PC-3 (cell line): ENCODE data around the gene FBXO42. TPM values are rescaled to one million over a fixed set of nuclear protein-coding genes. Genes with fewer than 3 reads are reported as not detected.

Experiments
- ATAC-seq: fragments of 200-7000 bp; cut with Tn5 transposase; 2 replicates; pipeline ENCODE4 v1.9.1; 2020; ENCODE audit warnings: mild to moderate bottlenecking, moderate library complexity
- BruUV-seq: library from RNA; stranded (reverse); fragments of 400-500 nt; replicated peaks from 2 replicates; lab custom pipeline; 2021; lab: Mats Ljungman, UMichigan
- CTCF ChIA-PET: fragments of 300-600 bp; sonication (Branson Sonifier 250); formaldehyde crosslinking; loops from one replicate; lab custom pipeline; 2022; ENCODE audit warnings: antibody characterized with exemption; lab: Charles Lee
- POLR2A ChIA-PET: fragments of 300-600 bp; sonication (Branson Sonifier 250); formaldehyde crosslinking; loops from one replicate; lab custom pipeline; 2022; ENCODE audit warnings: antibody characterized with exemption; ENCODE audit not compliant: unreplicated experiment; lab: Charles Lee
- DNase-seq: peaks from one replicate; pipeline ENCODE4 v3.0.0-alpha.2; 2015
- H2AFZ ChIP-seq: fragments of 300-600 bp; sonication (generic); 2 replicates; pipeline ENCODE4 v1.6.0; 2016; ENCODE audit warnings: antibody characterized with exemption, low read length
- H3F3A ChIP-seq: fragments of 300-600 bp; sonication (generic); one replicate; pipeline ENCODE4 v1.6.0; 2017; ENCODE audit warnings: antibody characterized with exemption, low read length, control low read depth, mild to moderate bottlenecking; ENCODE audit not compliant: unreplicated experiment
- H3K27ac ChIP-seq: fragments of 300-600 bp; sonication (generic); 2 replicates; pipeline ENCODE4 v1.5.1; 2016; ENCODE audit warnings: mild to moderate bottlenecking, low read length
- H3K27me3 ChIP-seq: fragments of 300-600 bp; sonication (generic); 2 replicates; pipeline ENCODE4 v1.6.1; 2016; ENCODE audit warnings: low read length, mixed read lengths
- H3K36me3 ChIP-seq: fragments of 300-600 bp; sonication (generic); 2 replicates; pipeline ENCODE4 v1.6.1; 2016; ENCODE audit warnings: low read depth, mixed run types, low read length, mixed read lengths
- H3K4me1 ChIP-seq: fragments of 300-600 bp; sonication (generic); 2 replicates; pipeline ENCODE4 v1.5.1; 2016; ENCODE audit warnings: low read length; ENCODE audit not compliant: insufficient read depth
- H3K4me2 ChIP-seq: fragments of 300-600 bp; sonication (generic); 2 replicates; pipeline ENCODE4 v1.6.0; 2016; ENCODE audit warnings: low read length
- H3K4me3 ChIP-seq: fragments of 300-600 bp; sonication (generic); 2 replicates; pipeline ENCODE4 v1.5.1; 2016; ENCODE audit warnings: mild to moderate bottlenecking, low read length, mixed read lengths
- H3K79me2 ChIP-seq: fragments of 300-600 bp; sonication (generic); 2 replicates; pipeline ENCODE4 v1.6.1; 2017; ENCODE audit warnings: low read length, mixed read lengths
- H3K9ac ChIP-seq: fragments of 300-600 bp; sonication (generic); 2 replicates; pipeline ENCODE4 v1.6.0; 2016; ENCODE audit warnings: mild to moderate bottlenecking, low read length
- H3K9me2 ChIP-seq: fragments of 300-600 bp; sonication (generic); replicated peaks from 2 replicates; pipeline ENCODE4 v1.6.1; 2016; ENCODE audit warnings: mixed run types, low read length, mixed read lengths
- H3K9me3 ChIP-seq: fragments of 300-600 bp; sonication (generic); 2 replicates; pipeline ENCODE4 v1.6.1; 2016; ENCODE audit warnings: low read length, mixed read lengths
- H4K20me1 ChIP-seq: fragments of 300-600 bp; sonication (generic); 2 replicates; pipeline ENCODE4 v1.6.1; 2016; ENCODE audit warnings: low read length, mixed read lengths
- EZH2 ChIP-seq: fragments of 300-600 bp; sonication (generic); IDR thresholded peaks from one replicate; pipeline ENCODE4 v1.6.1; 2017; ENCODE audit warnings: antibody characterized with exemption, mild to moderate bottlenecking, low read length; ENCODE audit not compliant: unreplicated experiment
- EZH2phosphoT487 ChIP-seq: fragments of 300-600 bp; sonication (generic); IDR thresholded peaks from 2 replicates; pipeline ENCODE4 v1.6.1; 2018; ENCODE audit warnings: mild to moderate bottlenecking, antibody characterized with exemption, low read length, borderline replicate concordance
- intact Hi-C: fragments of 100-400 bp; cut with micrococcal nuclease; formaldehyde crosslinking; loops from 2 replicates; pipeline ENCODE4 v1.9.0; 2023
- total RNA-seq: library from RNA; depleted of rRNA; stranded (reverse); fragments of >200 nt; gene quantifications from 2 replicates; pipeline ENCODE4 v1.2.3, GENCODE V29; 2014
- TF ChIP-seq, protein P1 (sequence below): fragments of 300-600 bp; sonication (generic); conservative IDR thresholded peaks from 2 replicates; pipeline ENCODE4 v1.5.1; 2017; ENCODE audit warnings: antibody characterized with exemption, low read depth, mild to moderate bottlenecking, low read length

Gene FBXO42
- total RNA-seq, 1 experiment from 2014 or later: 16.0 TPM

DNA sequence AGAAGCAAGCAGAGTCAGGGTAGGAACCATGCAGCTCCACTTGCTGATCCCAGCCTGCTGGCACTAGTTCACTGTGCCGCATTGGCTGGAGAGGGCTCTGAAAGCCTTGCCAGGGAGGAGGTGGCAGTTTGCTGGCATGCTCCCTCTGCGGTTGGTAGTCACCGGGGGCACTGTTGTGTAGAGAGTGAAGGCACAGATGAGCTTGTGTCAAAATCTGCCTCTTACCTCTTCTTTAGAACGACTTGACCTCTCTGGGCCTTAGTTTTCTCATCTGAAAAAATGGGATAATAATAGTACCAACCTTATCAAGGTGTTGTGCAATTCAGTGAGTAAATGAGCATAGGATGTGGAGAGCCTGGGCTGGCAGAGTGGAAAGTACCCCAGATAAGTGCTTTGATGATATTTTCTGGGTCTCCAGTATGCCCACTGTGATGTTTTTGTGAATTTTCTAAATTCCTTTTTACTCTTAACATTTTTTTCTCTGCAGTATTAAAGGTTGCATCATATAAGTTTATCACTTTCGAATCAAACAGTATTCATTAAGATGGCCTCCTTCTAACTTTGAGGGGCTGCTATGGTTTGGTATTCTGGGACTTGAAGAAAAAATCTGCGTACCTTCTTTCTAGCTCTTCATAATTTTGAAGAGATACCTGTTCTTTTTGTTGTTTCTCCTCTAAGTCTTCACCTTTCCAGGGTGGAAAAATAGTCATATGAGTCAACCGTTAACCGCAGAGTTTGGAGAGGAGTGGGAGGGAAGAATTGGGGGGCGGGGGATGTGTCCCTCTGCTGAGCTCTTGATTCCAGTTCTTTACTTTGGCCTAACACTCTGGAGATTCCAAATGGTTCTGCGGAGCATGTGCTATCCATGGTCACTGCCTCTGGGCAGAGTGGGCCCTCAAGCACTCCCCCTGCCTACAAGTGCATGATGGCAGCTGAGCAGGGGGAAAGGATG, 41.6 kb upstream of the FBXO42 start:
- ATAC-seq (no peak), DNase-seq (no peak)
- no peak overlapping the region for H3K4me2 ChIP-seq
- TF ChIP-seq EZH2phosphoT487 (no peak), EZH2 (no peak)
- TF ChIP-seq, protein P1, sequence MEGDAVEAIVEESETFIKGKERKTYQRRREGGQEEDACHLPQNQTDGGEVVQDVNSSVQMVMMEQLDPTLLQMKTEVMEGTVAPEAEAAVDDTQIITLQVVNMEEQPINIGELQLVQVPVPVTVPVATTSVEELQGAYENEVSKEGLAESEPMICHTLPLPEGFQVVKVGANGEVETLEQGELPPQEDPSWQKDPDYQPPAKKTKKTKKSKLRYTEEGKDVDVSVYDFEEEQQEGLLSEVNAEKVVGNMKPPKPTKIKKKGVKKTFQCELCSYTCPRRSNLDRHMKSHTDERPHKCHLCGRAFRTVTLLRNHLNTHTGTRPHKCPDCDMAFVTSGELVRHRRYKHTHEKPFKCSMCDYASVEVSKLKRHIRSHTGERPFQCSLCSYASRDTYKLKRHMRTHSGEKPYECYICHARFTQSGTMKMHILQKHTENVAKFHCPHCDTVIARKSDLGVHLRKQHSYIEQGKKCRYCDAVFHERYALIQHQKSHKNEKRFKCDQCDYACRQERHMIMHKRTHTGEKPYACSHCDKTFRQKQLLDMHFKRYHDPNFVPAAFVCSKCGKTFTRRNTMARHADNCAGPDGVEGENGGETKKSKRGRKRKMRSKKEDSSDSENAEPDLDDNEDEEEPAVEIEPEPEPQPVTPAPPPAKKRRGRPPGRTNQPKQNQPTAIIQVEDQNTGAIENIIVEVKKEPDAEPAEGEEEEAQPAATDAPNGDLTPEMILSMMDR: 0 out of 2 replicates have a peak, but pooled peaks have one; percentile 15
- peaks cover 46% of the 10 kb centered on the region for H4K20me1 ChIP-seq
- H3K4me3 ChIP-seq: no peak overlapping the region
- no peak overlapping the region for H2AFZ ChIP-seq
- H3K9me2 ChIP-seq: no peaks in the 10 kb centered on the region
- H3K9me3 ChIP-seq: no peaks in the 10 kb centered on the region
- no peaks in the 10 kb centered on the region for H3F3A ChIP-seq
- ChIA-PET CTCF (no interaction called here), POLR2A (no interaction called here)
- H3K27ac ChIP-seq: no peak overlapping the region
- H3K27me3 ChIP-seq: no peaks in the 10 kb centered on the region
- no peak overlapping the region for H3K9ac ChIP-seq
- peaks cover 43% of the 10 kb centered on the region for H3K36me3 ChIP-seq
- no peaks in the 10 kb centered on the region for H3K4me1 ChIP-seq
- H3K79me2 ChIP-seq: peaks cover 48% of the 10 kb centered on the region
- no TSS peak for BruUV-seq
- intact Hi-C loops: loop anchor here (2.0 kb wide), 1 partner anchor 45 kb away; no protein-coding TSS in a partner anchor

DNA sequence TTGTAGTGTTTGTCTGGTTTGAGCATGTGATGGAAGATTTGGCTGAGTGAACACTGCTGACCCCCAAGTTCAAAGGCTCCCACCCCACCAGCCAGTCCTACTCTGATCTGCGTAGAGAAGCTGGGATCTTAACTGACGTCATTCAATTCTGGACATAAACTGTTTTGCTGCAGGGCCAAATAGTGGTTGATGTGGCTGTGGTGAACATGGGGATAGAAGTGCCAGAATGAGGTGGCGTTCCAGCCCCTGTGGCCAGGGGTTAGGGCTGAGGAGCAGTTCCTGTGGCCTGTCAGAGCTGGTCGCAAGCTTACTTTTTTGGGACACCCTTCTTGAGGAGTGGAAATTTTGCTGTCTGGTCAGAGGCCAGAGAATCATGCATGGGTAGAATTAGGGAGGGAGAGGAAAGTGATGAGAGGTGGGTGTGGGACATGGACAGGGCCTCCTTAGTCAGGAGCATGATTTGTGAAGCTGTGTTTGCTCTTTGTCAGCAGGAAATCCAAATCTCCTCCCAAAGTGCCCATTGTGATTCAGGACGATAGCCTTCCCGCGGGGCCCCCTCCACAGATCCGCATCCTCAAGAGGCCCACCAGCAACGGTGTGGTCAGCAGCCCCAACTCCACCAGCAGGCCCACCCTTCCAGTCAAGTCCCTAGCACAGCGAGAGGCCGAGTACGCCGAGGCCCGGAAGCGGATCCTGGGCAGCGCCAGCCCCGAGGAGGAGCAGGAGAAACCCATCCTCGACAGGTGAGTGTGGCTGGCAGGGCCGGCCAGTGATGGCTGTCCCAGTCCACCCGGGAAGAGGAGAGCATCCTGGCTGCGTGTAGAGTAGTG, 40.7 kb upstream of the FBXO42 start:
- ChIA-PET CTCF (no interaction called here), POLR2A (no interaction called here)
- DNase-seq: no peak
- Histone ChIP-seq H3K9me3 (no peaks in the 10 kb centered on the region), H3K36me3 (peaks cover 43% of the 10 kb centered on the region), H4K20me1 (peaks cover 49% of the 10 kb centered on the region), H3K9me2 (no peaks in the 10 kb centered on the region), H2AFZ (no peak overlapping the region), H3K4me2 (no peak overlapping the region), H3F3A (no peaks in the 10 kb centered on the region), H3K9ac (no peak overlapping the region), H3K27me3 (no peaks in the 10 kb centered on the region), H3K4me3 (no peak overlapping the region), H3K4me1 (no peaks in the 10 kb centered on the region), H3K27ac (no peak overlapping the region), H3K79me2 (peaks cover 57% of the 10 kb centered on the region)
- TF ChIP-seq EZH2 (no peak), EZH2phosphoT487 (no peak)
- TF ChIP-seq, protein P1: no peak
- ATAC-seq: no peak
- intact Hi-C loops: loop anchor here (2.0 kb wide), 1 partner anchor 46 kb away; no protein-coding TSS in a partner anchor
- BruUV-seq: no TSS peak
